GM12892 (cell line): ENCODE data around the gene DTX3.

Source experiments
- POLR2A ChIP-seq: IDR thresholded peaks from 2 replicates; pipeline ENCODE4 v1.6.1; 2011; ENCODE audit warnings: low read depth, low read length, control low read depth
- POLR2AphosphoS5 ChIP-seq: IDR thresholded peaks from 2 replicates; pipeline ENCODE4 v1.6.1; 2011; ENCODE audit warnings: low read depth, low read length, control low read depth
- TAF1 ChIP-seq: IDR thresholded peaks from 2 replicates; pipeline ENCODE4 v1.6.1; 2011; ENCODE audit warnings: low read depth, mild to moderate bottlenecking, control low read depth, low read length, borderline replicate concordance

DNA sequence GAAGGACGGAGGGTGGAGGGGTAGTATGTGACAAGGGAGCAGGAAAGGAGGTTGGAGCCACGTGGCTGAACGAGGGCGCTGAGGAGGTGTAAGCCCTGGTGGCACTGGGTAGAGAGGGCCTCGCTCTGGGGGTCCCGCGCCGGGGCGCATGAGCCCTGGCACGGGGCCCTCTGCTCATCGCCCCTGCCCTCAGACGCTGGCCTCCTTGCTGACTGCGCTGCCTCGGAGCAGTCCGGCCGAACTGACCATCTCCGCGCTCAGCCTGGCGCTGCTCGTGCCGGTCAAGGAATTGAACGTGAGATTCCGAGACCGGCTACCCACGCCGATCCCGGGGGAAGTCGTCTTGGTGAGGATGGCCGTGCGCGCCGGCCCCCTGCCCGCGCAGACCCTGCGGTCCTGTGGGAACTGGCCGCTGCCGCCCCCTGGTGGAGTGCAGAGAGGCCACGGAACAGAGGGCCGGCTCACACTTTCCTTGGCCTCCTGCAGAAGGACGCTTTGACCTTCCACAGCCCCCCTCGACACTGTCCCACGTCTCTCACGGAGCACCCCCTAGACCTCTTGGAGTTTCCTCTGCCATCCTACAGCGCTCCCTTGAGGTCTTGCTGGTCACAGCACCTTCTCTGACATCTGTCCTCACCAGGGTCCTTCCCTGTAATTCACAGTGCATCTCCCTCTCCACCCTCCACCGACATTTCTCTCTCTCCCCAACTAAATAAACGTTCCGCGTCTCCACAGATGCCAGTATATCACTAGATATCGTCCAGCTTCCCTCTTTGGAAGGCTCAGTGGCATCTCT, 17.1 kb downstream of the DTX3 start:
- no peak for TF ChIP-seq POLR2A
- TF ChIP-seq TAF1: no peak
- TF ChIP-seq POLR2AphosphoS5: no peak
